Measurements from ENCODE around the gene ITGA3. TPM values are rescaled to one million over a fixed set of nuclear protein-coding genes. Genes with fewer than 3 reads are reported as not detected.
"Not testable (repeated sequence)": the region's sequence is repeated elsewhere in the genome, so short reads cannot be mapped to it uniquely, and the experiment has no call there.

ITGA3 gene
- total RNA-seq, 1 experiment from 2014 or later = 426 TPM

GRCh38 chr17:50051082-50051576, 4.8 kb upstream of the ITGA3 start:
- peak; percentile 88 for DNase-seq (ENCODE audit: low read depth)

DNA sequence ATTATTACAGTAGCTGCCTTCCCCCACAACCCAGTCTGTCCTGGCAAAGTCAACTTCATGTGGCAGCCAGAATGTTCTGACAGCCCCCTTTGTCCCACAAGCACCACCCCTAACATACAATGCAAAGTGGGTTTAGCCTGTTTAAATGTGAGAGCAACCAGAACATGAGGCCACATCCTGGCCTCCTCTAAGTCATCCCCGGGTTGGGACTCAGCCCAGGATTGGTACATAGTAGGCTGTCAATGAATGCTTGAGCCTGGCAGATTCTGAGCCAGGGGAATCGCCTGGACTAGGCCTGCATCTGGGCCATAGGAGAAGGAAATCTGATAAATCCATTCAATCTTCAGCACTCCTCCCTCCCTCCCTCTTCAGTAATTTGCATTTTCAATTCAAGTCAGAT, 4.3 kb upstream of the ITGA3 start:
- DNase-seq (ENCODE audit: low read depth) = no peak

GRCh38 chr17:50052241-50052796, 3.6 kb upstream of the ITGA3 start:
- DNase-seq (ENCODE audit: low read depth) = no peak

DNA sequence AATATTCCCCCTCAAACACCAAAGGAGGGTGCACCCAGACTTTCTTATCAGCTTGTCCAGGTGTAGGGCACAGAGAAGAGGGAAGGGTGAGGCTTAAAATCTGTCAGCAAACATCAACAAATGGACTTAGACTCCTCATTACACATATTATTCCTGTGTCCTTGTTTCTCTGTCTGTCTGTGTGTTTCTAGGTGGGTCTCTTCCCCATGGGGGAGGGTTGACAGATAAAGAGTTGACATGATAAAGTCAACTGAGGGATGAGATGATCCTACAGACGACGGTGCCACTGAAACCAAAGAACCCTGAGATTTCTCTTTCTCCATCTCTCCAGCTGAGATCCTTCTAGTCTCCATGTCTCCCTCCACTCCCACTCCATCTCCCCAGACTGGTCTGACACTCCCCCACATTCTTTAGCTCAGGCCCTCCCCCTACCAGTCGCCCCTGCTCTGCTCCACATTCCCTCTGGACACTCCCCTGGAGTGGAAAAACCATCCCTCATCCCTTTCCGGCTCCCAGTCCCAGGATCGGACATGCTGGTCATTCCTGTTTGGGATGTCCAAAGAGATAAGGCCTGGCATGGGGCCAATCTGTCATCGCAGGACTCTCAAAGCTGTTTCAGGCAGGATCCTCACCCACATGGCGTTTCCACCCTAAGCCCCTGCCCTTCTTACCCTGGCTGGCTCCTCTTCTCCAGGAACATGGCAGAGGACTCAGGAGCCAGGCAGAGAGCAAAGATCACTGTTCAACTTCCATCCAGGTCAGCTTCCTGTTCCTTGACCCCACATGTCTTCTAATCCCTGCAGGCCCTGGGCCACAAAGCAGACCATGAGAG, 2.9 kb upstream of the ITGA3 start:
- DNase-seq (ENCODE audit: low read depth) = no peak

GRCh38 chr17:50053654-50053960, 2.3 kb upstream of the ITGA3 start:
- peak; percentile 89 for DNase-seq (ENCODE audit: low read depth)

- no peak for DNase-seq (ENCODE audit: low read depth)
Observed at GRCh38 chr17:50055055-50055425, 870 bp upstream of the ITGA3 start.

DNA sequence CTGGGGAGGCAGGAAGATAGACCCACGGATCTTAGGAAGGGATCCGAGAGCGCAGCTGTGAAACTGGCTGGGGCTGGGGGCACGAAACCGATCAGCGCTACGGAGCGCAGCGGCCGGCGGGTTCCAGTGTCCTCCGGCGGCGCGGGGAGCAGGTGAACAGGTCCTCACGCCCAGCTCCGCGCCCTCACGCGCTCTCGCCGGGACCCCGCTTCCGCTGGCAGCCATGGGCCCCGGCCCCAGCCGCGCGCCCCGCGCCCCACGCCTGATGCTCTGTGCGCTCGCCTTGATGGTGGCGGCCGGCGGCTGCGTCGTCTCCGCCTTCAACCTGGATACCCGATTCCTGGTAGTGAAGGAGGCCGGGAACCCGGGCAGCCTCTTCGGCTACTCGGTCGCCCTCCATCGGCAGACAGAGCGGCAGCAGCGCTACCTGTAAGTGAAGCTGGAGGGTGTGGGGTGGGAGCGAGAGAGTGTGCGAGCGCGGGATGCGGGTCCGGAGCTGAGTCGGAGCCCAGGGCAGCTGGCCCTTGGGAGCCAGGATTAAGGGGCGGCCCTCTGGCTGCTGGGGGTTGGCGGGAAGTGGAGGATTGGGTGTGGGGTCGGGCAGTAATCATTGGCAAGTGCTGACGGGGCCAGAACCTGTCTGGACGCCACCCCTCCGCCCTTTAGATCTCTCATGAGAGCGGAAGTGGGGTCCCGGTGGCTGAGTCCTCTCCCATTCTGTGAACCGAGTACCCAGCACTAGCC, 479 bp downstream of the ITGA3 start:
- DNase-seq (ENCODE audit: low read depth) = peak; percentile 57

DNA sequence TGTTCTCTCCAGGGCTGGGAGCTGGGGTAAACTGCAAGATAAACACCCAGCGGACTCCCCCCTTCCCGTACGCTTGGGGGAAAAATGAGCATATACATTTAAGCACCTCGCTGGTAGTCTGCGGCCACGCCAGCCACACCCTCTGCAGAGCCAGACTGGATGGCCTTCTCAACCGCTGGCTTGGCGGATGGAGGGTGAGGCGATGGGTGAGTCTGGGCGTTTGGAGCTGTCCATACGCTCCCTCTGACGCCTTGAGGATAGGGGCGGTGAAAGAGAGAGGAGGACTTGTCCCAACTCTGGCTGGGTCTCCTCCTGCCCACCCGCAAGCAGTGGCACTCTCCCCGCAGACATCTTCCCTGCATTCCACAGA, 1.0 kb downstream of the ITGA3 start:
- DNase-seq (ENCODE audit: low read depth) = peak; percentile 65

GRCh38 chr17:50057521-50057991, 1.6 kb downstream of the ITGA3 start:
- no peak for DNase-seq (ENCODE audit: low read depth)

DNA sequence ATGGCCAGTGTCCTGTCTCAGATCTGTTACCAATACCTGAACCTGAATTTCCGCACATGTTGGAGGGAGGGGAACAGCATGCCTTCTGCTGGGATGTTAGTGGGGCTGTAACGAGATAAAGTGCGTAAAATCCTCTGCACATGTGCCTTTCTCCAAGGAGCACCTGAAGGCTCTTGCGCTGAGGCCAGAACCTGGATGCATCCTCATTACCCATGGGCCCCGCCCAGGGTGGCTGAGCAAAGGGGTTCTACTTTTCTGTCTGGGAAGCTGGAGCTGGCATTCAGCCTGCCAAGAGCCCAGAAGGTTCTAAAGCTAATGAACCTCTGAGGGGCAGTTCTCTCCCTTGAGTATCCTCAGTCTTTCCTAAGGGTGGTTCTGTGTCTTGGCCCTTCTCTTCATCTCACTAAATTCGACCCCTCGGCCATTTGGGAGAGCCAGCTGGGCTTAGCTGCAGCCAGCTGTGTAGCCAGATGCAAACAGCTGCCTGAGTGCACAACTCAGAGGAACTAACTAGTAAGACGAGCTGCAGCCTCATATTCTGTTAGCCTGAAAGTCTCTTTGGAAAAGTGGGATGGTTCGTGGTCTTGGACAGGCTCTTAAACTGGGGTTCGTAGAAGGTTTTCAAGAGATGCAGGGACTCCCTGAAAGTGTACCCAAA, 2.5 kb downstream of the ITGA3 start:
- DNase-seq (ENCODE audit: low read depth) = no peak

- DNase-seq (ENCODE audit: low read depth) = peak; percentile 61
Observed at GRCh38 chr17:50059256-50059655, 3.3 kb downstream of the ITGA3 start.

DNA sequence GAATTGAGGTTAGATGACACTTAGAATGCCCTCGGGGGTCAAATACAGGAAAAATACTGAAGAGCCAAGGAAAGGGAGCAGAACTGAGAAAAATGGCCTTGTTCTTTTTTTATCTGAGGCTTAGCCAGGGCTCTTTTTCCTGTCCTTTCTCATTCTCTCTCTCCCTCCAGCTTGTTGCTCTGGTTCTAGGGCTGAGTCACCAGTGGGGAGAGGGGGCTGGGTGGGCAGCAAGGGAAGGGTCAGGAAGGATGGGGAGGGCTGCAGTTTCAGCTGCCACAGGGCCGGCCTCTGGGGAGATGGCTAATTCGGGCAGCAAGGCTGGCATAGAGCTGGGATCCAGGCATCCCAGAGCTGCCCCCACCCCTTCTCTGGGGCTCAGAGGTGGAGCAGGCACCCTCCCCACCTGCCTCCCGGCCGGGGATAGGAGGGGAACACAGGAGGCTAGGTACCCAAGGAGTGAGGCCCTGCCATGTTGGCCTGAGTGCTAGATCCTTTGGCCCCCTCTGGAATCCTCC, 3.9 kb downstream of the ITGA3 start:
- peak; percentile 92 for DNase-seq (ENCODE audit: low read depth)

DNA sequence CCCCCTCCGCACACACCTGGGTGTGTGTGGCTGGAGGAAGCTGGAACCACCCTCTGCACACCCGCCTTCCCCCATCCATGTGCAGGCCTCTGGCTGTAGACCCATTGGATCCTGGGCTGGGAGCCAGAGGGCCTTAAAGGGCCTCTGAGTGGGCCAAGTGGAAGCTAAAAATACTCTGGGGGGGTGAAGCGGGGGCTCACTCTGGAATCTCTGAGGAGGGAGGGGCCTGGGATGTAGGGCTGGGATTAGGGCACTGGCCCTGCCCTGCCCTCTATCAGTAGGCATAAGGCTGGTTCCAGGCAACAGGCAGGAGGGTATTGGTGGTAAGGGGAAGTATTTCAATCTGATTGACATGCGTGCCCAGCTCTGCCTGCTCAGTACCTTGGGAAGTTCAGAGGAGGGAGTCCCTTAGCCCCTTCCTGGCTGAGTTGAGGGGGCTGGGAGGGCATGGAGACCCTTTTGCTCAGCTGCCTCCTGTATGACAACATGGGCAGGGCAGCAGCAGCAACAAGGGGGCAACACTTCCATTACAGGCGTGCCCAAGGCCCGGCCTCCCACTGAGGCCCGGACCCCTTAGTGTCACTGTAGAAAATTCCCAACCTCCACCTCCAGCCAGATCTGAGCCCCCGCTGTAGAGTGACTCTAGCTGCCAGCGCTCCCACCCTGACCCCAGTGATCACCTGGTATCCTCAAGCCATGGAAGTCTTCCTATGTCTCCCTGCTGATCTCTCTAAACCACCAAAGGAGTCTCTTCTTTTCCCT, 5.2 kb downstream of the ITGA3 start:
- DNase-seq (ENCODE audit: low read depth) = peak; percentile 85

- not testable (repeated sequence) for DNase-seq (ENCODE audit: low read depth)
Observed at GRCh38 chr17:50061713-50062045, 5.8 kb downstream of the ITGA3 start.

DNA sequence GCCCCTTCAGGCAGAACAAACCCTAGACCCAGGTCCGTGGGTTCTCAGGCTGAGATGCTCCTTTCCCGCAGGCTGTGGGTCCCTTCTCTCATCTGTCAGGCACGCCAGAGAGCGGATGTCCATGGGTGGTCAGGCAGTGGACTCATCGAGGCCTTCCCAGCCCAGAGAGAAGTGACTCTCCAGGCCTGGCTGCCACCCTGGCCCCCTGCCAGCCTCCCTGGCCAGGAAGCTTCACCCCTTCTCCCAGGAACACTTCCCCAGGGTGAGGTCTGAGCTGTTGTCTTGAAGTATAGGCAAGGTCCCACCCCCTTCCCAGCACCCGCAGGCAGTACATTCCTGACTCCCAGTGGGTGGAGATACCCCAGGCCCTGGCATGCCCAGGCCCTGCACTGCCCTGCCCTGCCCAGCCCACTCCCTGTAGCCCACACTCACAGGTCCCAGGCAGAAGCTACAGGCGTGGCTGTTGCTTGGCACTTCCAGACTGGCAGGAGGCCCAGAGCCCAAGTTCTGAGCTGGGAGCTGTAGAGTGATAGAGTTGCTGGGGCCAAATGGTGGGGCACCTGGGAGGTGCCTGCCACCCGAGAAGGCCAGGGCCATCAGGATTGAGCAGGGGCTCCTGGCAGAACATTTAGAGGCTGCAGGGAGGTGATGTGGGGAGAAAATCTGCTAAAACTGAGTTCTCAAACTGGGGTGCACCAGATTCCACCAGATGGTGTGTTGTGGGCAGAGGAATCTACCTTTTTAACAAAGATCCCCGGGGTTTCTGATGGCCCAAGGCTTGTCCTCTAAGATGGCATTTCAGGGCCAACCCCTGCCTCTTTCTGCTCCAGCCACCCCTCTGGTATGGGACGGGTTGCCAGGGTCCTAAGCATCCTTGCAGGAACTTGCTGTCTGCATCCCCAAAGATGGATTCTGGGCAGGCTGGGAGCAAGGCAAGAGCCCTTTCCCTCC, 6.7 kb downstream of the ITGA3 start:
- DNase-seq (ENCODE audit: low read depth) = peak; percentile 99

DNA sequence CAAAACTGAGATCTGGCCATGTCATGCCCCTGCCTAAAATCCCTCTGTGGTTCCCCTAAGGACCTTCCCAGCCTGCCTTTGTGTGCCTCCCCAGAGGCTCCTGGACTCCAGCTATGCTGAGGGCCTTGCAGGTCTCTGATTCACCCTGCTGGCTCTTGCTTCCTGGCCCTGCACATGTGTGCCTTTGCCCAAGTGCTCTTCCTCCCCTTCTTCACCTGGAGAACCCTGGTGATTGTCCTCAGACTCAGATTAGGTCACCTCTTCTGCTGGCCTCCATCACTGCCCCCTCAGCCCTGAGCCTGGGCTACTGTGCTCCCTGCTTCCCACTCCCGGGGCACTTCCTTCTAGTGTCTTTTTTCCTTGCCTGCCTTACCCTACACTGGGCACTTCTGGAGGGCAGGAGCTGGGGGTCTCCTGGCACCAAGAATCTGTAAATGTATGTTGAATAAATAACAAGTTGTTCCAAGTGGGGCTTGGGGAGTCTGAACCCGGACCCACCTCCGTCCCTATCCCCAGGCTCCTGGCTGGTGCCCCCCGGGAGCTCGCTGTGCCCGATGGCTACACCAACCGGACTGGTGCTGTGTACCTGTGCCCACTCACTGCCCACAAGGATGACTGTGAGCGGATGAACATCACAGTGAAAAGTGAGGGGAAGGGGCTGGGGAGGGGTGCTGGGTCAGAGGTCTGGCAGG, 7.8 kb downstream of the ITGA3 start:
- DNase-seq (ENCODE audit: low read depth) = peak; percentile 51

DNA sequence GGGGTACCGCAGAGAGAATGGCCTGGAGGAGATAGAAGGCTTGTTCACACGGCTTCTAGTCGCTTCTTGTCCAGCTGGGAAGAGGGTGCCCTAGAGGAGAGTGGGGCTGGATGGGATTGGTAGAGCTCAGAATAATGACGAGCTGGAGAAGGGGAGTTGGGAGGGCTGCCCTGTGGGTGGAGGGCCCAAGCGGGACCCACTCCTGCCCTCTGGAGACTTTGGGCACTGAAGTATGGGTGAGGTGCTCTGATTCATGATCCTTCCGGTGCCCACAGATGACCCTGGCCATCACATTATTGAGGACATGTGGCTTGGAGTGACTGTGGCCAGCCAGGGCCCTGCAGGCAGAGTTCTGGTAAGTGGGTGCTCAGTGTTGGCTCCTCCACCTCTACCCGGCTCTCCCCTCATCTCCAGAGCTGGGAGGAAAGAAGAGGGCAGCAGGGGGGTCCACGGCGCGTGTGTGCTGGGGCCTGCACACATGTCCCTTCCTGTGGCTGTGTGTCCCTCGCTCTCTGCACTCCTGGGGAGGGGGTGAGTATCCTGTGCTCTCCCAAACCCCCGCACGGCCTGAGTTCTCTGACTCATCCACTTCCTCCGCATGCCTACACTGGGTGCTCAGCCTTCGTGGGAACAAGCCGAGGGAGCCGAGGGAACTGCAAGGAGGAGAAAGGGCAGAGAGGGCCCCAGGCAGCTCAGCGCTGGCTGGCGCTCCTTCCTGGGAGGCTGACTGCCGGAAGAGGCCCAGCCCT, 8.5 kb downstream of the ITGA3 start:
- peak; percentile 96 for DNase-seq (ENCODE audit: low read depth)

DNA sequence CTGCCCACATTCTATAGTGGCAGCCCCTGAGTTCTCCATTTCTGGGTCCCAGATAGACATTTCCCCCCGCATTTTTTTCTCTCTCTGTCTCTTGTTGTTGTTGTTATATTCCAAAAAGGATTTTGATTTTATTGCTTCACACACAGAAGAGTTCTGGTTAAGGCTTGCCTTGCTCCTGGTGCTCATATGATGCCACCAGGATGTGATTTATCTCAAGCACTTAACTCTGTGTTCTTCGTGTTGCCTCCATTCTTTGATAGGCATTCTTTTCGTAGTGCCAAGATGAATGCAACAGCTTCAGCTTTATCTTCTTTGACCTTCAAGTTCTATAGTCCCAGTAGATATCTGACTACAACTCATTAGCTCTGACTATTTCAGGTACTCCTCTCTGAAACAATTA, 9.1 kb downstream of the ITGA3 start:
- no peak for DNase-seq (ENCODE audit: low read depth)

DNA sequence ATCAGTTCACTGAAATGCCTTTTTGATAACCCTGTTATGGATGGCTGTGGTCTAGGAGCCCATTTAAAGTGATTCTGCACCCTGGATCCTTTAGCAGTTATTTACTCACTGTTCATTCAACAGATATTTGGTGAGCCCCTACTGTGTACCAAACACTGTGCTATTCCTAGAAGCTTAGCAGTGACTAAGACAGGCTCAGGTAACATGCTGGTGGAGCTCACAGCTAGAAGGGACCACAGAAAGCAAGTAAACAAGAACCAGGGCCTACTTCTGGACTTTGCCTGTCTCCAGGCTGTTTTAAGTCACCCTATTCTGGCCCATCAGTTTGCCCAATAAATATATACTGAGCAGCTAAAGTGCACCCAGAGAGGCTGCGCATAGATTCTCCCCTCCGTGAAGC, 11.1 kb downstream of the ITGA3 start:
- DNase-seq (ENCODE audit: low read depth) = no peak

Data from LHCN-M2 (cell line).